Esophagus muscularis mucosa (tissue), 4 donors: Measurements from ENCODE around the gene SERTM1.

Source experiments
- EP300 ChIP-seq: sonication (generic); formaldehyde crosslinking; IDR thresholded peaks from one replicate; pipeline ENCODE4 v1.6.1; 2017; ENCODE audit warnings: antibody characterized with exemption
- POLR2AphosphoS5 ChIP-seq, 2 donors: sonication (generic); formaldehyde crosslinking; IDR thresholded peaks; one replicate each; pipeline ENCODE4 v1.6.1; 2017; ENCODE audit warnings: antibody characterized with exemption in 2 of 2
- TF ChIP-seq, protein P1 (sequence below), 3 experiments: fragments of 200-600 bp in 2 of 3; fragments of 450-650 bp in 1 of 3; sonication (generic) in 2 of 3; IDR thresholded peaks; one replicate each; pipeline ENCODE4 v1.5.1; 2017 to 2019; ENCODE audit warnings: antibody characterized with exemption in 3 of 3, mild to moderate bottlenecking in 2 of 3, moderate library complexity in 1 of 3

DNA sequence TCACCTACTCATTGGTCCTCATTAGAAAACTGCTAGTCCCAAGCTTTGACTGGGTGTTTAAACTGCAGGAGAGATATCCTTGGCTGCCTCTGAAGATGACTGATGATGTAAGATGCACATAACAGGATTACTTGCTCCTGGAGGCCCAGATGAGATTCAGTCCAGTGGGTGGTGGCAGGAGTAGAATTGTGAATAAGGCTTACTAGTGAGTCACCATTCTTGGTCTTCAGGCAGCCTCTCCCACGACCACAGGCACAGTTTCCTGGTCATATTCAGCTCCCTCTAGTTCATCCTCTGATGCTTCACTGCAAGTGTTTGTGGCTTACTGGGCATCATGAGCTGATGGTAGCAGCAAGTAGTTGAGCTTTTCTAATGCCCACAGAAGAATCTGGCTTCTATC, 12.1 kb downstream of the SERTM1 start:
- TF ChIP-seq, protein P1, sequence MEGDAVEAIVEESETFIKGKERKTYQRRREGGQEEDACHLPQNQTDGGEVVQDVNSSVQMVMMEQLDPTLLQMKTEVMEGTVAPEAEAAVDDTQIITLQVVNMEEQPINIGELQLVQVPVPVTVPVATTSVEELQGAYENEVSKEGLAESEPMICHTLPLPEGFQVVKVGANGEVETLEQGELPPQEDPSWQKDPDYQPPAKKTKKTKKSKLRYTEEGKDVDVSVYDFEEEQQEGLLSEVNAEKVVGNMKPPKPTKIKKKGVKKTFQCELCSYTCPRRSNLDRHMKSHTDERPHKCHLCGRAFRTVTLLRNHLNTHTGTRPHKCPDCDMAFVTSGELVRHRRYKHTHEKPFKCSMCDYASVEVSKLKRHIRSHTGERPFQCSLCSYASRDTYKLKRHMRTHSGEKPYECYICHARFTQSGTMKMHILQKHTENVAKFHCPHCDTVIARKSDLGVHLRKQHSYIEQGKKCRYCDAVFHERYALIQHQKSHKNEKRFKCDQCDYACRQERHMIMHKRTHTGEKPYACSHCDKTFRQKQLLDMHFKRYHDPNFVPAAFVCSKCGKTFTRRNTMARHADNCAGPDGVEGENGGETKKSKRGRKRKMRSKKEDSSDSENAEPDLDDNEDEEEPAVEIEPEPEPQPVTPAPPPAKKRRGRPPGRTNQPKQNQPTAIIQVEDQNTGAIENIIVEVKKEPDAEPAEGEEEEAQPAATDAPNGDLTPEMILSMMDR (IDR thresholded peaks at IDR 0.05) = no peak
- no peak for TF ChIP-seq POLR2AphosphoS5 (IDR thresholded peaks at IDR 0.05)
- no peak for TF ChIP-seq EP300
